BJ (cell line): Measurements from ENCODE around the gene KLHDC1. TPM values are rescaled to one million over a fixed set of nuclear protein-coding genes. Genes with fewer than 3 reads are reported as not detected.

Source experiments
- CTCF ChIA-PET: fragments of 350-600 bp; formaldehyde crosslinking; extraction: SDS; loops from one replicate; lab custom pipeline; 2021; ENCODE audit warnings: antibody characterized with exemption, inconsistent platforms; lab: Yijun Ruan, JAX
- POLR2A ChIA-PET: fragments of 300-600 bp; sonication (Branson Sonifier 250); formaldehyde crosslinking; extraction: SDS; loops from one replicate; lab custom pipeline; 2021; ENCODE audit warnings: antibody characterized with exemption; lab: Charles Lee
- DNase-seq: peaks from one replicate; pipeline ENCODE4 v3.0.0-alpha.2; 2011; ENCODE audit warnings: low read depth
- H3K27me3 ChIP-seq: 2 replicates; pipeline ENCODE4 v1.6.0; 2011; ENCODE audit warnings: low read length; ENCODE audit not compliant: control insufficient read depth, insufficient read depth
- H3K36me3 ChIP-seq: 2 replicates; pipeline ENCODE4 v1.5.1; 2011; ENCODE audit warnings: low read length; ENCODE audit not compliant: control insufficient read depth, insufficient read depth
- H3K4me3 ChIP-seq: 2 replicates; pipeline ENCODE4 v1.5.1; 2011; ENCODE audit warnings: low read depth, mild to moderate bottlenecking, control low read depth, low read length
- polyA plus RNA-seq: library from polyadenylated mRNA; depleted of rRNA; stranded (reverse); fragments of >200 nt; gene quantifications from 2 replicates; pipeline ENCODE4 v1.2.3, GENCODE V29; 2011
- TF ChIP-seq, protein P1 (sequence below): IDR thresholded peaks from 2 replicates; pipeline ENCODE4 v1.5.1; 2011; ENCODE audit warnings: low read depth, mild to moderate bottlenecking, control low read depth, inconsistent platforms, low read length, moderate library complexity; ENCODE audit not compliant: insufficient read depth

The KLHDC1 gene
- polyA plus RNA-seq, 1 experiment = 0.25 TPM

DNA sequence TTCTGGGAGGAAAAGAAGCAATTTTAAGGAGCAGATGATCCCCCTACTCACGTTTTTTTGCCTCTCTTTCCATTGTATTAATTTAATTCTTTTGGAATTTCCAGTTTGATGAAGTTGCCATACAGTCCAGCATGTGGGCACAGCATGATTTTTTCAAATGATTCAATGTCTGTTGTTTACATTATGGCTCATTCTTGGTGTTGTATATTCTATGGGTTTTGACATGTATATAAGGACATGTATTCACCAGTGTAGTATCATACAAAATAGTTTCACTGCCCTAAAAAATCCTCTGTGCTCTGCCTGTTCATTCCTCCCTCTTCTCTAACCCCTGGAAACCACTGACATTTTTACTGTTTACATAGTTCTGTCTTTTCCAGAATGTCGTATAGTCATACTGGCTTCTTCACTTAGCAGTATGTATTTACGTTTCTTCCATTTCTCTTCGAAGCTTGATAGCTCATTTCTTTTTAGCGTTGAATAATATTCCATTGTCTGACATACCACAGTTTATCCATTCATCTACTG lies 61.7 kb downstream of the KLHDC1 start:
- ChIA-PET POLR2A (no interaction called here), CTCF (no interaction called here)
- no peaks in the 10 kb centered on the region for H3K36me3 ChIP-seq
- no peak overlapping the region for H3K4me3 ChIP-seq
- no peaks in the 10 kb centered on the region for H3K27me3 ChIP-seq
- DNase-seq = no peak
- TF ChIP-seq, protein P1, sequence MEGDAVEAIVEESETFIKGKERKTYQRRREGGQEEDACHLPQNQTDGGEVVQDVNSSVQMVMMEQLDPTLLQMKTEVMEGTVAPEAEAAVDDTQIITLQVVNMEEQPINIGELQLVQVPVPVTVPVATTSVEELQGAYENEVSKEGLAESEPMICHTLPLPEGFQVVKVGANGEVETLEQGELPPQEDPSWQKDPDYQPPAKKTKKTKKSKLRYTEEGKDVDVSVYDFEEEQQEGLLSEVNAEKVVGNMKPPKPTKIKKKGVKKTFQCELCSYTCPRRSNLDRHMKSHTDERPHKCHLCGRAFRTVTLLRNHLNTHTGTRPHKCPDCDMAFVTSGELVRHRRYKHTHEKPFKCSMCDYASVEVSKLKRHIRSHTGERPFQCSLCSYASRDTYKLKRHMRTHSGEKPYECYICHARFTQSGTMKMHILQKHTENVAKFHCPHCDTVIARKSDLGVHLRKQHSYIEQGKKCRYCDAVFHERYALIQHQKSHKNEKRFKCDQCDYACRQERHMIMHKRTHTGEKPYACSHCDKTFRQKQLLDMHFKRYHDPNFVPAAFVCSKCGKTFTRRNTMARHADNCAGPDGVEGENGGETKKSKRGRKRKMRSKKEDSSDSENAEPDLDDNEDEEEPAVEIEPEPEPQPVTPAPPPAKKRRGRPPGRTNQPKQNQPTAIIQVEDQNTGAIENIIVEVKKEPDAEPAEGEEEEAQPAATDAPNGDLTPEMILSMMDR = no peak

DNA sequence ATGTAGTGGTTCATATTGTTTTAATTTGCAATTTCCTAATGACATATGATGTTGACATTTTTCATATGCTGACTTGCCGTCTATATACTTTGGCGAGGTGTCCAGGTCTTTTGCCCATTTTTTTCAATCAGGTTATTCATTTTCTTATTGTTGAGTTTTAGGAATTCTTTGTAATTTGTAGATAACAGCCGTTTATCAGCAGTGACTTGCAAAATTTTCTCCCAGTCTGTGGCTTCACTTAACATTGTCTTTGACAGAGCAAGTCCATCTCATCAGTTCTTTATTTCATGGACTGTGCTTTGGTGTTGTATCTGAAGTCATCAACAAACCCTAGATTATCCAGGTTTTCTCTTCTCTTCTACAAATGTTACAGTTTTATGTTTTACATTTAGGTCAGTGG lies 62.5 kb downstream of the KLHDC1 start:
- DNase-seq = no peak

DNA sequence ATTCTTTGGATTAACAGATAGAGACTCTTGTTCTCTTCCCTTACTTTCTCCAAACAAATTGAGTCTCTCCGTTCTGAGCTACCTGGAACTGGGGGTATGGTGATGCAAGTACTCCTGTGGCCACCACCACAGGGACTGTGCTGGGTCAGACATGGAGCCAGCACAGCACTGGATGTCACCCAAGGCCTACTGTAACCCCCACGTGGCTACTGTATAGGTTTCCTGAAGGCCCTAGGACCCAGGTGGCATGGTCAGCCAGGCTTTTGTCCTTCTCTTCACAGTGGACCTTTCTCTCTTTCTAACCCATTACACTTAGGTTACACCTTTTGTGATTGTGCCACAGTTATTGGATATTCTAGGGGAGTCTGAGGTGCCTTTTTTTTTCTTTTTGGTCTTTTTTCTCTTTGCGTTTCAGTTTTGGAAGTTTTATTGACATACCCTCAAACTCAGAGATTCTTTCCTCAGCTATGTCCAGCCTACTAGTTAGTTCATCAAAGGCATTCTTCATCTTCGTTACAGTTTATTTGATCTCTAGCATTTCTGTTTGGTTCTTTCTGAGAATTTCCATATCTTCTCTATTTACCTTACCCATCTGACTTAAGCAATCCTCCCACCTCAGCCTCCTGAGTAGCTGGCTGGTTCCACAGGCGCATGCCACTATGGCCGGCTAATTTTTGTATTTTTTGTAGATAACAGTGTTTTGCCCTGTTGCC lies 69.1 kb downstream of the KLHDC1 start:
- ChIA-PET POLR2A (no interaction called here), CTCF (no interaction called here)
- TF ChIP-seq, protein P1 = no peak
- Histone ChIP-seq H3K36me3 (no peaks in the 10 kb centered on the region), H3K4me3 (no peak overlapping the region), H3K27me3 (no peaks in the 10 kb centered on the region)
- DNase-seq = no peak

More for the DNA sequence above, 62.5 kb downstream of the KLHDC1 start:
- H3K27me3 ChIP-seq = no peaks in the 10 kb centered on the region
- no peak overlapping the region for H3K4me3 ChIP-seq
- no peaks in the 10 kb centered on the region for H3K36me3 ChIP-seq
- ChIA-PET CTCF (no interaction called here), POLR2A (no interaction called here)
- TF ChIP-seq, protein P1 = no peak

DNA sequence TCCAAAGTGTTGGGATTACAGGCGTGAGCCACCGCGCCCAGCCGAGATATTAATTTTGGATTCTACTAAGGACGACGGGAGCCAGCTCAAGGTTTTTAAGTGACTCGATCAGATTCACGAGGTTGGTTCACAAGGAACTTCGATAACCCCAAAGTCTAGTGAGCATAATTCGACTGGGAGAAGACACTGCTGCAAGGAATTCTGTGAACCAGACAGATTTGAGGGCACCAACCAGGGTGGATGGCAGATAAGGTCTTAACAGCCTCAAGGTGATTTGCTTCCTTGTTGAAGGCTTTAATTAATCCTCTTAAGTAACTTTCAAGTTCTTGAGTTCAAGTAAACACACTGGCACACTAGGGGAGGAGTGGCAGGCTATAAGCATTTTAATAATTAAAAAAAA lies 73.9 kb downstream of the KLHDC1 start:
- Histone ChIP-seq H3K4me3 (peak overlapping the region; percentile 68), H3K36me3 (no peaks in the 10 kb centered on the region), H3K27me3 (no peaks in the 10 kb centered on the region)
- POLR2A ChIA-PET = interaction anchor here (0.6 to 0.8 kb wide), 4 partner anchors 24 to 321 kb away, joined by 3 to 5 read pairs (median 4); partner anchors contain the start of genes KLHDC1 and NEMF
- CTCF ChIA-PET = interaction anchor here (0.8 to 3.1 kb wide), 4 partner anchors 17 to 1073 kb away, joined by 3 to 11 read pairs (median 4); partner anchors contain the start of gene DNAAF2
- DNase-seq = no peak
- TF ChIP-seq, protein P1 = no peak

DNA sequence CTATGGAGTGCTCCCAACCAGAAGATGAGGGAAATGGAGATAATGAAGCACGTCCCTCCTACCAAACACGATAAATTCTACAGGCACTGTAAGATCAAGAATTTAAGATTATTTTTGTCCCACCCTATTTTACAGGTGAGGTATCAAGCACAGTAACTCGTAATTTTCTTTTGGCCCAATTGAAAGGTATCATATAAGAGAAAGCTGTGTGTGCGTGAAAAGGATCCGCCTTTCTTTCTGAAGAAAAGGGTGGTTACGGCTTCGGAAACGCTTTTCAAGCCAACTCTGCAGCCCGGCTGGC lies 74.3 kb downstream of the KLHDC1 start:
- ChIA-PET CTCF (interaction anchor here (0.8 to 3.1 kb wide), 7 partner anchors 13 to 1073 kb away, joined by 3 to 11 read pairs (median 3); partner anchors contain the start of gene DNAAF2), POLR2A (interaction anchor here (0.6 to 0.8 kb wide), 5 partner anchors 24 to 321 kb away, joined by 3 to 5 read pairs (median 3); partner anchors contain the start of genes KLHDC1 and NEMF)
- Histone ChIP-seq H3K27me3 (no peaks in the 10 kb centered on the region), H3K4me3 (peak overlapping the region; percentile 68), H3K36me3 (no peaks in the 10 kb centered on the region)
- TF ChIP-seq, protein P1 = no peak
- DNase-seq = no peak
